HEK293 (cell line): ENCODE measurements around the gene PIK3R1.

Source experiments
- CTCF ChIA-PET: fragments of 350-600 bp; formaldehyde crosslinking; extraction: SDS; loops from one replicate; lab custom pipeline; 2021; ENCODE audit warnings: antibody characterized with exemption; lab: Yijun Ruan, JAX
- POLR2A ChIA-PET: fragments of 300-600 bp; formaldehyde crosslinking; extraction: SDS; loops from one replicate; lab custom pipeline; 2020; ENCODE audit warnings: antibody characterized with exemption, inconsistent platforms; lab: Yijun Ruan, JAX
- H3K27ac ChIP-seq: fragments of 200-500 bp; sonication (Bioruptor generic); 2 replicates; pipeline ENCODE4 v1.5.1; 2014; ENCODE audit warnings: low read depth, low read length, control low read depth, inconsistent platforms; ENCODE audit errors: extremely low read depth
- H3K36me3 ChIP-seq, 2 experiments: fragments of 200-500 bp in 1 of 2; sonication (Bioruptor generic) in 1 of 2; 1 replicate in 1 of 2; 2 replicates in 1 of 2; pipeline ENCODE4 v1.5.1; 2014 to 2017; ENCODE audit warnings: inconsistent platforms in 2 of 2, low read length in 2 of 2; ENCODE audit not compliant: control insufficient read depth in 2 of 2, insufficient read depth in 1 of 2
- H3K4me1 ChIP-seq: fragments of 200-500 bp; sonication (Bioruptor generic); 2 replicates; pipeline ENCODE4 v1.5.1; 2014; ENCODE audit warnings: mild to moderate bottlenecking, low read length, inconsistent platforms; ENCODE audit not compliant: control insufficient read depth, insufficient read depth
- H3K4me3 ChIP-seq: 2 replicates; pipeline ENCODE4 v1.5.1; 2011; ENCODE audit warnings: low read depth, mild to moderate bottlenecking, control low read depth, low read length, moderate library complexity
- H3K9me3 ChIP-seq: fragments of 200-500 bp; sonication (Bioruptor generic); 2 replicates; pipeline ENCODE4 v1.5.1; 2014; ENCODE audit warnings: low read depth, low read length, inconsistent platforms; ENCODE audit not compliant: control insufficient read depth, insufficient read depth
- GFI1B ChIP-seq: fragments of 450-650 bp; formaldehyde crosslinking; IDR thresholded peaks from 2 replicates; pipeline ENCODE4 v1.5.1; 2016; ENCODE audit warnings: missing biosample characterization, missing genetic modification characterization
- MYNN ChIP-seq: fragments of 450-650 bp; formaldehyde crosslinking; IDR thresholded peaks from 2 replicates; pipeline ENCODE4 v1.5.1; 2016; ENCODE audit warnings: missing biosample characterization, missing genetic modification characterization, borderline replicate concordance
- PRDM6 ChIP-seq: fragments of 450-650 bp; formaldehyde crosslinking; IDR thresholded peaks from 2 replicates; pipeline ENCODE4 v1.5.1; 2017; ENCODE audit warnings: missing biosample characterization, missing genetic modification characterization
- TSHZ1 ChIP-seq: fragments of 450-650 bp; formaldehyde crosslinking; IDR thresholded peaks from 2 replicates; pipeline ENCODE4 v1.5.1; 2016; ENCODE audit warnings: missing biosample characterization, missing genetic modification characterization, borderline replicate concordance
- YY1 ChIP-seq: fragments of 450-650 bp; formaldehyde crosslinking; IDR thresholded peaks from 2 replicates; pipeline ENCODE4 v1.5.1; 2018; ENCODE audit warnings: missing biosample characterization, missing genetic modification characterization
- ZEB2 ChIP-seq: fragments of 450-650 bp; formaldehyde crosslinking; IDR thresholded peaks from 2 replicates; pipeline ENCODE4 v1.5.1; 2016; ENCODE audit warnings: missing biosample characterization, missing genetic modification characterization
- ZNF146 ChIP-seq: fragments of 450-650 bp; formaldehyde crosslinking; IDR thresholded peaks from 2 replicates; pipeline ENCODE4 v1.5.1; 2016; ENCODE audit warnings: missing biosample characterization, missing genetic modification characterization
- ZNF311 ChIP-seq: fragments of 450-650 bp; formaldehyde crosslinking; IDR thresholded peaks from 2 replicates; pipeline ENCODE4 v1.5.1; 2017; ENCODE audit warnings: missing biosample characterization, missing genetic modification characterization, borderline replicate concordance
- ZNF335 ChIP-seq: fragments of 450-650 bp; formaldehyde crosslinking; conservative IDR thresholded peaks from 2 replicates; pipeline ENCODE4 v1.5.1; 2016; ENCODE audit warnings: missing biosample characterization, missing genetic modification characterization
- ZNF423 ChIP-seq: fragments of 450-650 bp; formaldehyde crosslinking; IDR thresholded peaks from 2 replicates; pipeline ENCODE4 v1.5.1; 2016; ENCODE audit warnings: missing biosample characterization, missing genetic modification characterization
- ZNF426 ChIP-seq: fragments of 450-650 bp; formaldehyde crosslinking; IDR thresholded peaks from 2 replicates; pipeline ENCODE4 v1.5.1; 2017; ENCODE audit warnings: missing biosample characterization, missing genetic modification characterization, mild to moderate bottlenecking, inconsistent platforms, moderate library complexity
- ZNF510 ChIP-seq: fragments of 450-650 bp; formaldehyde crosslinking; IDR thresholded peaks from 2 replicates; pipeline ENCODE4 v1.5.1; 2018; ENCODE audit warnings: mild to moderate bottlenecking, missing genetic modification characterization, missing biosample characterization; ENCODE audit not compliant: insufficient replicate concordance
- ZNF548 ChIP-seq: fragments of 450-650 bp; formaldehyde crosslinking; IDR thresholded peaks from 2 replicates; pipeline ENCODE4 v1.5.1; 2016; ENCODE audit warnings: missing biosample characterization, missing genetic modification characterization
- ZNF621 ChIP-seq: fragments of 450-650 bp; formaldehyde crosslinking; IDR thresholded peaks from 2 replicates; pipeline ENCODE4 v1.5.1; 2017; ENCODE audit warnings: missing biosample characterization, missing genetic modification characterization
- ZNF624 ChIP-seq: fragments of 450-650 bp; formaldehyde crosslinking; IDR thresholded peaks from 2 replicates; pipeline ENCODE4 v1.5.1; 2017; ENCODE audit warnings: missing biosample characterization, missing genetic modification characterization
- ZNF707 ChIP-seq: fragments of 450-650 bp; formaldehyde crosslinking; IDR thresholded peaks from 2 replicates; pipeline ENCODE4 v1.5.1; 2016; ENCODE audit warnings: missing biosample characterization, missing genetic modification characterization
- ZNF747 ChIP-seq: fragments of 450-650 bp; formaldehyde crosslinking; IDR thresholded peaks from 2 replicates; pipeline ENCODE4 v1.5.1; 2016; ENCODE audit warnings: missing biosample characterization, missing genetic modification characterization
- ZNF785 ChIP-seq: fragments of 450-650 bp; formaldehyde crosslinking; IDR thresholded peaks from 2 replicates; pipeline ENCODE4 v1.5.1; 2016; ENCODE audit warnings: missing biosample characterization, missing genetic modification characterization
- TF ChIP-seq, protein P1 (sequence below): fragments of 450-650 bp; formaldehyde crosslinking; IDR thresholded peaks from 2 replicates; pipeline ENCODE4 v1.5.1; 2016; ENCODE audit warnings: missing biosample characterization, missing genetic modification characterization
- TF ChIP-seq, protein P2 (sequence below): fragments of 450-650 bp; formaldehyde crosslinking; IDR thresholded peaks from 2 replicates; pipeline ENCODE4 v1.5.1; 2016; ENCODE audit warnings: missing biosample characterization, missing genetic modification characterization

Gene PIK3R1

DNA sequence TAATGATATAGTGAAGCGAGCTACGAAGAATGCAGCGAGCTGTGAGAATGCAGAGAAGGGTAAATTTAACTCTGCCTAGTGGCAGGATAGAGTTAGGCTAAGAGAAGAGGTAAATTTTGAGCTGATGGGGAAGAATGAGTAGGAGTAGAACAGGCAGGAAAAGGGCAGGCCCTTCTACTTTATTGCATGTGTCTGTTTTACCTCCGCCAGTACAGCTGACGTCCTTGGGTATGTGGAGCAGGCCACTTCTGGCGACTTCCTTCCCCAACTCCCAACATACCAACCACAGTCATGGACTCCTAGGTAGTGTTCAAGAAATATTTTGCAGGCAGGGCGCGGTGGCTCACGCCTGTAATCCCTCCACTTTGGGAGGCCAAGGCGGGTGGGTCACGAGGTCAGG lies 37.9 kb upstream of the PIK3R1 start:
- no peaks in the 10 kb centered on the region for H3K9me3 ChIP-seq
- H3K4me3 ChIP-seq = no peak overlapping the region
- no peaks in the 10 kb centered on the region for H3K36me3 ChIP-seq
- no peaks in the 10 kb centered on the region for H3K4me1 ChIP-seq
- POLR2A ChIA-PET = no interaction called here
- H3K27ac ChIP-seq = no peak overlapping the region
- CTCF ChIA-PET = no interaction called here
- TF ChIP-seq ZNF621 (no peak), PRDM6 (no peak)

GRCh38 chr5:68178579-68178978 lies 37.0 kb upstream of the PIK3R1 start:
- Histone ChIP-seq H3K36me3 (no peaks in the 10 kb centered on the region), H3K4me3 (no peak overlapping the region), H3K27ac (no peak overlapping the region), H3K9me3 (no peaks in the 10 kb centered on the region), H3K4me1 (no peaks in the 10 kb centered on the region)
- ChIA-PET CTCF (no interaction called here), POLR2A (no interaction called here)
- TF ChIP-seq ZNF311 (tag by site-specific recombination) = no peak
- TF ChIP-seq, protein P1, sequence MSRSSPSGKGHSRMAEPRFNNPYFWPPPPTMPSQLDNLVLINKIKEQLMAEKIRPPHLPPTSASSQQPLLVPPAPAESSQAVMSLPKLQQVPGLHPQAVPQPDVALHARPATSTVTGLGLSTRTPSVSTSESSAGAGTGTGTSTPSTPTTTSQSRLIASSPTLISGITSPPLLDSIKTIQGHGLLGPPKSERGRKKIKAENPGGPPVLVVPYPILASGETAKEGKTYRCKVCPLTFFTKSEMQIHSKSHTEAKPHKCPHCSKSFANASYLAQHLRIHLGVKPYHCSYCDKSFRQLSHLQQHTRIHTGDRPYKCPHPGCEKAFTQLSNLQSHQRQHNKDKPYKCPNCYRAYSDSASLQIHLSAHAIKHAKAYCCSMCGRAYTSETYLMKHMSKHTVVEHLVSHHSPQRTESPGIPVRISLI = no peak
- no peak for TF ChIP-seq ZEB2 (tag by site-specific recombination)
- no peak for TF ChIP-seq ZNF423 (tag by site-specific recombination)
- no peak for TF ChIP-seq ZNF146 (tag by site-specific recombination)
- TF ChIP-seq ZNF548 (tag by site-specific recombination) = no peak
- no peak for TF ChIP-seq ZNF335
- TF ChIP-seq ZNF426 (tag by site-specific recombination) = no peak
- no peak for TF ChIP-seq ZNF707 (tag by site-specific recombination)
- TF ChIP-seq GFI1B = no peak

GRCh38 chr5:68180121-68181038 lies 35.2 kb upstream of the PIK3R1 start:
- POLR2A ChIA-PET = no interaction called here
- CTCF ChIA-PET = interaction anchor here (0.5 kb wide), 1 partner anchor 886 kb away, joined by 3 read pairs; no protein-coding TSS in a partner anchor
- H3K27ac ChIP-seq = no peak overlapping the region
- no peak overlapping the region for H3K4me3 ChIP-seq
- H3K36me3 ChIP-seq = no peaks in the 10 kb centered on the region
- H3K9me3 ChIP-seq = no peaks in the 10 kb centered on the region
- no peaks in the 10 kb centered on the region for H3K4me1 ChIP-seq
- TF ChIP-seq ZNF785 (tag by site-specific recombination) (no peak), ZNF624 (tag by site-specific recombination) (no peak), TSHZ1 (no peak), ZNF747 (tag by site-specific recombination) (no peak), MYNN (no peak), ZNF510 (tag by site-specific recombination) (no peak), YY1 (tag by site-specific recombination) (no peak), PRDM6 (no peak)
- TF ChIP-seq, protein P2, sequence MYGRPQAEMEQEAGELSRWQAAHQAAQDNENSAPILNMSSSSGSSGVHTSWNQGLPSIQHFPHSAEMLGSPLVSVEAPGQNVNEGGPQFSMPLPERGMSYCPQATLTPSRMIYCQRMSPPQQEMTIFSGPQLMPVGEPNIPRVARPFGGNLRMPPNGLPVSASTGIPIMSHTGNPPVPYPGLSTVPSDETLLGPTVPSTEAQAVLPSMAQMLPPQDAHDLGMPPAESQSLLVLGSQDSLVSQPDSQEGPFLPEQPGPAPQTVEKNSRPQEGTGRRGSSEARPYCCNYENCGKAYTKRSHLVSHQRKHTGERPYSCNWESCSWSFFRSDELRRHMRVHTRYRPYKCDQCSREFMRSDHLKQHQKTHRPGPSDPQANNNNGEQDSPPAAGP = no peak
